Measurements from ENCODE around the gene DCP2. TPM values are rescaled to one million over a fixed set of nuclear protein-coding genes. Genes with fewer than 3 reads are reported as not detected.

DCP2 gene
- total RNA-seq = 10 to 100 TPM in 3 of 4 donors, 1 to 10 TPM in 1; 9.8 to 30.9 (median 27.2) TPM

DNA sequence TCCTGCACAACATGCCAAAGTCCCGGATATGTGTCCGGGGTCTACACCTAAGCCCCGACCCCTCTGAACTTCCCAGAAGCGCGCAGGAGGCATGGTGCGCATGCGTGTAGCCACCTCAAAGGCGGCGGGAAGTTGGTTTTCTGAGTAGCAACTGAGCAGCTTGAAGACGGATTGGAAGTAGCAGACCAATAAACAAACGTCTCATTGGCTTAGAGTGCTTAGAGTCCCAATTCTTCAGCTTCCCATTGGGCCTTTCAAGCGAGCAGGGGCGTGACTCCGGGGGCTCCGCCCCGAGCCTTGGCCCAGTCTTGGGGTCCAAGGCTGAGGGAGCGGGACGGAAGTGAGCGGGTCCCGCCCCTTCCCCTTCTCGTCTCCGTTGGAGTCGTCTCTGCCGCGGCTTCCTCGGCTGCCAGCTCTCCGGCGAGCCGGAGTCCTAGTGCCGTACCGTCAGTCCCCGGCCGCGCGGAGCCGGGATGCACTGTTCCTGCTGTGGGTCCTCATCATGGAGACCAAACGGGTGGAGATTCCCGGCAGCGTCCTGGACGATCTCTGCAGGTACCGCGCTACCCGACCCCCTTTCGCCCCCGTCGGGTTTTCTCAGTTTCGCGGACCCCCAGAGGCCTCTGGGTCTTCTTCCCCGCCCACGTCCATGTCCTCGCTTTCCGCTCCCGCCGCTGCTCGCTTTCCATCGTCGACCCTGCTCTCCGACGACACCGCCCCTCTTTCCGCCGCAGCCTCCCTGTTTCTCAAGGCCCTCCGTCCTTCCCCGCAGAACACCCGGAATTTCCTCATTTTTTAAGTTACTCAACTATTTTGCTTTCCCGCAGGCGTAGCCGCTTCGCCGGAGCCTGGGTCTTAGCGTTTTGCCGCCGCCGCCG is at the start of gene DCP2:
Gene DCP2 (plus strand): TSS at position 367 of the 878 bp plus-strand sequence. CDS start 136 bp downstream, at position 503.
- ATAC-seq (peak; percentile 100), DNase-seq (peak; percentile 92 to 95)

DNA sequence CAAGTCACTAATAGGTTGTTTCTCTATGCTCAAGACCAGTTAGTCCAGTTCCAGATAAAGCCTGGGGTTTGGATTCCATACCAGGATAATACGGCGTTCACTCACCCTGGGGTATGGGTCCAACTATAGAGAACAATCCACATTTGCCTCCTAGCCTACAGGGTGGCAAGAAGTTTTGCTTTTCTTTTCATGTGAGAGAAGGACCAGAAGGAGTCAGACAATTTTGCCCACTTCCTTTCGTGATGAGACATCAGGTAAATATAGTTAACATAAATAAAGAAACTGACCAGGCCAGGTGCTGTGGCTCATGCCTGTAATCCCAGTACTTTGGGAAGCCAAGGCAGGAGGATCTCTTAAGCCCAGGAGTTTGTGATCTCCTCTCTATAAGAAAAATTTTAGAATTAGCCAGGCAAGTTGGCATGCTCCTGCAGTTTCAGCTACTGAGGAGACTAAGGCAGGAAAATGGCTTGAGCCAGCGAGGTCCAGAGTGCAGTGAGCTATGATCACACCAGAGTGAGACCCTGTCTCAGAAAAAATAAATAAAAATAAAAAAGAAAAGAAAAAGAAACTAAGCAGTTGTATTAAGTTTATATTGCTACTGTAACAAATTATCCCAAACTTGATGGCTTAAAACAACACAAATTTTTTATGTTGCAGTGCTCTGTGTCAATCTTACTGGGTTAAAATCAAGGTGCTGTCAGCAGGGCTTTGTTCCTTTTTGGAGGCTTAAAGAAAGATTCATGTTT is 47.1 kb upstream of the DCP2 start:
- peak overlapping the region in 2 of 4 donors; percentile 19 to 60 for H3K27ac ChIP-seq

More for the DNA sequence above, at the start of gene DCP2:
- H3K9me3 ChIP-seq = no peaks in the 10 kb centered on the region
- no peaks in the 10 kb centered on the region for H3K36me3 ChIP-seq
- intact Hi-C loops (cut with DNase I; ENCODE audit: low total_unique reads) (loop anchor here (1.0 to 5.0 kb wide), 3 partner anchors 54 to 546 kb away; partner anchors contain the start of gene REEP5), in situ Hi-C loops (cut with MboI; ENCODE audit: low sequenced_read_pairs in 4 of 4) (loop anchor here in 3 of 4 donors (25.0 kb wide), 3 partner anchors 536 to 611 kb away; partner anchors contain the start of gene YTHDC2 (in 2 of the 3))
- TF ChIP-seq CTCF (IDR thresholded peaks at IDR 0.05 in 4 of 5, conservative IDR thresholded peaks at IDR 0.05 in 1 of 5) = peak in 1 of 5 experiments; percentile 1
- TF ChIP-seq POLR2A (IDR thresholded peaks at IDR 0.05) = peak; percentile 72 to 82
- H3K27me3 ChIP-seq = no peaks in the 10 kb centered on the region
- peak within 1 kb of the TSS; percentile 84 to 92 (median 90) for H3K27ac ChIP-seq
- H3K4me1 ChIP-seq = peaks cover 33 to 34% of the 10 kb centered on the region in 2 donors
- peak within 1 kb of the TSS; percentile 69 to 97 (median 92) for H3K4me3 ChIP-seq

GRCh38 chr5:112930082-112930344 is 46.6 kb upstream of the DCP2 start:
- TF ChIP-seq POLR2A (IDR thresholded peaks at IDR 0.05) (no peak), CTCF (IDR thresholded peaks at IDR 0.05 in 4 of 5, conservative IDR thresholded peaks at IDR 0.05 in 1 of 5) (no peak)
- H3K9me3 ChIP-seq = no peaks in the 10 kb centered on the region
- in situ Hi-C loops (cut with MboI; ENCODE audit: low sequenced_read_pairs in 4 of 4) = loop anchor here in 1 of 4 donors (25.0 kb wide), 1 partner anchor 368 kb away; no protein-coding TSS in a partner anchor
- no peaks in the 10 kb centered on the region for H3K27me3 ChIP-seq
- H3K36me3 ChIP-seq = no peaks in the 10 kb centered on the region
- H3K4me3 ChIP-seq = no peak overlapping the region
- peak overlapping the region in 1 of 4 donors; percentile 60 for H3K27ac ChIP-seq
- intact Hi-C loops (cut with DNase I; ENCODE audit: low total_unique reads) = no loop called here
- DNase-seq = no peak
- ATAC-seq = no peak
- peaks cover 0 to 11% of the 10 kb centered on the region in 2 donors for H3K4me1 ChIP-seq

More for the DNA sequence above, 47.1 kb upstream of the DCP2 start:
- no peaks in the 10 kb centered on the region for H3K27me3 ChIP-seq
- no peak overlapping the region for H3K4me3 ChIP-seq
- in situ Hi-C loops (cut with MboI; ENCODE audit: low sequenced_read_pairs in 4 of 4) (loop anchor here in 1 of 4 donors (25.0 kb wide), 1 partner anchor 367 kb away; no protein-coding TSS in a partner anchor), intact Hi-C loops (cut with DNase I; ENCODE audit: low total_unique reads) (no loop called here)
- no peaks in the 10 kb centered on the region for H3K9me3 ChIP-seq
- DNase-seq = no peak
- TF ChIP-seq POLR2A (IDR thresholded peaks at IDR 0.05) = no peak
- TF ChIP-seq CTCF (IDR thresholded peaks at IDR 0.05 in 4 of 5, conservative IDR thresholded peaks at IDR 0.05 in 1 of 5) = no peak
- H3K36me3 ChIP-seq = no peaks in the 10 kb centered on the region
- ATAC-seq = peak in 1 of 2 donors; percentile 29
- peaks cover 0 to 11% of the 10 kb centered on the region in 2 donors for H3K4me1 ChIP-seq

DNA sequence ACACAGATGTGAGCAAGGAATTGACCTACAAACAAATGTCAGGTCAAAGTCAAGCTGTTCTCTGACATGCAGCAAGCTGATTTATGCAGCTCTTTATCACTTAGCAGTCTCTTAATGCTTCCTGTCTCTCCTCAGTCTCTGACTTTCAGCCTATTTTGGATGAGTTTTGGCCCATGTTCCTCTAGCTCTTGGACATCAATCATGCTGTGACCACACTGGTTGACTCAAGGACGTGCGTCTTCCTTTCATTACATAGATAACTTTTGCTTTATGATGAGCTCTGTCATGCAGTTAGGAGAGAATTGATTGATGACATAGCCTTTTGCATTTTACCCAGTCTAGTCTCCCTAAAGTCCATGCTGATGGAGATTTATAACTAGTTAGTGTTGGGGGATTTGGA is 45.1 kb upstream of the DCP2 start:
- no peaks in the 10 kb centered on the region for H3K27me3 ChIP-seq
- TF ChIP-seq CTCF (IDR thresholded peaks at IDR 0.05 in 4 of 5, conservative IDR thresholded peaks at IDR 0.05 in 1 of 5) (no peak), POLR2A (IDR thresholded peaks at IDR 0.05) (no peak)
- H3K4me1 ChIP-seq = peaks cover 0 to 11% of the 10 kb centered on the region in 2 donors
- intact Hi-C loops (cut with DNase I; ENCODE audit: low total_unique reads) = no loop called here
- H3K4me3 ChIP-seq = no peak overlapping the region
- no peak for DNase-seq
- no peaks in the 10 kb centered on the region for H3K9me3 ChIP-seq
- H3K36me3 ChIP-seq = no peaks in the 10 kb centered on the region
- no peak overlapping the region for H3K27ac ChIP-seq
- ATAC-seq = no peak
- in situ Hi-C loops (cut with MboI; ENCODE audit: low sequenced_read_pairs in 4 of 4) = loop anchor here in 1 of 4 donors (25.0 kb wide), 1 partner anchor 369 kb away; no protein-coding TSS in a partner anchor
